ENCODE results near the gene PIK3R2. TPM values are rescaled to one million over a fixed set of nuclear protein-coding genes. Genes with fewer than 3 reads are reported as not detected.

The PIK3R2 gene
- total and polyA plus RNA-seq, 2 of the 13 experiments (the other 11 are each of a cell fraction or from before 2014, with no cell fraction given) = 18.6 to 25.3 TPM

GRCh38 chr19:18193388-18194180 lies 40.6 kb downstream of the PIK3R2 start (continued):
- TF ChIP-seq ZIK1 (CRISPR knock-in tag; IDR thresholded peaks at IDR 0.05; ENCODE audit: borderline replicate concordance, low read depth) (no peak; the same call in 1 of the 2 replicates), XBP1 (CRISPR knock-in tag; IDR thresholded peaks at IDR 0.05) (no peak), TCF12 (IDR thresholded peaks at IDR 0.05) (no peak), TCF12 (CRISPR knock-in tag; IDR thresholded peaks at IDR 0.05) (0 out of 2 replicates have a peak, but pooled peaks have one; percentile 32), MAX (IDR thresholded peaks at IDR 0.05) (peak; percentile 57), ATF4 (CRISPR knock-in tag; IDR thresholded peaks at IDR 0.05) (no peak), RXRA (CRISPR knock-in tag; IDR thresholded peaks at IDR 0.05) (peak; percentile 56; the same call in 1 of the 2 replicates), SOX6 (IDR thresholded peaks at IDR 0.05) (no peak), SOX6 (CRISPR knock-in tag; IDR thresholded peaks at IDR 0.05) (0 out of 2 replicates have a peak, but pooled peaks have one; percentile 31), ARID4A (CRISPR knock-in tag; IDR thresholded peaks at IDR 0.05; ENCODE audit: borderline replicate concordance) (peak; percentile 56), MAZ (IDR thresholded peaks at IDR 0.05; ENCODE audit: borderline replicate concordance, low read depth, low read length) (no peak), MAZ (CRISPR knock-in tag; IDR thresholded peaks at IDR 0.05; ENCODE audit: low read depth) (0 out of 2 replicates have a peak, but pooled peaks have one; percentile 0), ZNF563 (CRISPR knock-in tag; IDR thresholded peaks at IDR 0.05) (0 out of 2 replicates have a peak, but pooled peaks have one; percentile 60), ZXDC (CRISPR knock-in tag; IDR thresholded peaks at IDR 0.05) (0 out of 2 replicates have a peak, but pooled peaks have one; percentile 34), PRDM15 (CRISPR knock-in tag; IDR thresholded peaks at IDR 0.05) (no peak), AGO1 (IDR thresholded peaks at IDR 0.05; ENCODE audit: low read depth, low read length, poor library complexity, severe bottlenecking) (peak; percentile 9)
